HFF-Myc (cell line): ENCODE data around the gene FREM1.

Source experiments
- DNase-seq: peaks from one replicate; pipeline ENCODE4 v3.0.0-alpha.2; 2011; ENCODE audit warnings: low read depth; ENCODE audit errors: extremely low read depth
- H3K4me3 ChIP-seq: replicated peaks from 2 replicates; pipeline ENCODE4 v1.5.1; 2011; ENCODE audit warnings: low read depth, mild to moderate bottlenecking, control low read depth, low read length
- CTCF ChIP-seq: IDR thresholded peaks from 2 replicates; pipeline ENCODE4 v1.5.1; 2012; ENCODE audit warnings: mild to moderate bottlenecking, low read depth, low read length, control low read depth; ENCODE audit errors: missing control alignments

The FREM1 gene

GRCh38 chr9:14722391-14723035, 187.7 kb downstream of the FREM1 start, which contains the start of gene CER1:
Gene CER1, minus strand, starts transcription at chr9:14722733. Its CDS starts 61 bp downstream, at chr9:14722672.
- TF ChIP-seq CTCF, result no peak
- H3K4me3 ChIP-seq, result no peak within 1 kb of the TSS
- DNase-seq, result no peak

GRCh38 chr9:14719231-14719923, 190.9 kb downstream of the FREM1 start:
- H3K4me3 ChIP-seq, result no peak overlapping the region

GRCh38 chr9:14715102-14715501, 195.1 kb downstream of the FREM1 start:
- H3K4me3 ChIP-seq, result no peak overlapping the region
- TF ChIP-seq CTCF, result no peak
- DNase-seq, result no peak

More at GRCh38 chr9:14719231-14719923, 190.9 kb downstream of the FREM1 start:
- DNase-seq, result no peak
- TF ChIP-seq CTCF, result no peak

GRCh38 chr9:14713187-14713767, 197.0 kb downstream of the FREM1 start:
- DNase-seq, result no peak
- no peak for TF ChIP-seq CTCF
- no peak overlapping the region for H3K4me3 ChIP-seq

- no peak for TF ChIP-seq CTCF
- no peak for DNase-seq
- no peak overlapping the region for H3K4me3 ChIP-seq
These were observed 199.4 kb downstream of the FREM1 start for GRCh38 chr9:14710804-14711203.

DNA sequence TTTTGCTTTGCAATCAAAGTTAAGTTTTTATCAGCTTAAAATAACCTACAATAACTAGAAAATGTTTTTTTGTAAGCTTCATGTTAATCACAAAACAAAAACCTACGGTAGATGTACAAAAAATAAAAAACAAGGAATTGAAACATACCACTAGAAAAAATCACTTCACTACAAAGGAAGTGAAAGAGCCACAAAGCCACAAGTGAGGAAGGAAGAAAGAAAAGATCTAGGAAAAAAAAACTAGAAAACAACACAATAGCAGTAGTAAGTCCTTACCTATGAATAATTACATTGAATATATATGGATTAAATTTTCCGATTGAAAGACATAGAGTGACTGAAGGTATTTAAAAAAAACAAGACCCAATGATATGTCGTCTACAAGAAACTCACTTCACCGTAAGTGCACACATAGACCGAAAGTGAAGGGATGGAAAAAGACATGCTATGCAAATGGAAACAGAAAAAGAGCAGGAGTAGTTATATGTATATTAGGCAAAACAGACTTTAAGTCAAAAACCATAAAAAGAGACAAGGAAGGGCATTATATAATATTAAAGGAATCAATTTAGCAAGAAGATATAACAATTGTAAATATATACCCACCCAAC, 203.6 kb downstream of the FREM1 start:
- no peak for TF ChIP-seq CTCF
- H3K4me3 ChIP-seq, result no peak overlapping the region
- no peak for DNase-seq
